Measurements from ENCODE around the gene BEND7. TPM values are rescaled to one million over a fixed set of nuclear protein-coding genes. Genes with fewer than 3 reads are reported as not detected.

Gene BEND7
- polyA plus RNA-seq, 1 of the 3 experiments (the other 2 are of a cell fraction) = 9.2 TPM

- no peak for TF ChIP-seq REST (IDR thresholded peaks at IDR 0.05; ENCODE audit: low read depth, low read length)
- no peak for TF ChIP-seq YY1 (IDR thresholded peaks at IDR 0.05; ENCODE audit: low read depth)
- no peak for TF ChIP-seq GABPA (IDR thresholded peaks at IDR 0.05; ENCODE audit: low read depth)
- no peak for TF ChIP-seq POLR2AphosphoS5 (IDR thresholded peaks at IDR 0.05; ENCODE audit: low read depth, low read length)
- TF ChIP-seq TAF1 (IDR thresholded peaks at IDR 0.05; ENCODE audit: borderline replicate concordance, low read depth, low read length) = no peak
- TF ChIP-seq RCOR1 (IDR thresholded peaks at IDR 0.05; ENCODE audit: low read length) = no peak
- TF ChIP-seq RFX5 (IDR thresholded peaks at IDR 0.05; ENCODE audit: low read length) = no peak
- TF ChIP-seq FOSL2 (IDR thresholded peaks at IDR 0.05; ENCODE audit: borderline replicate concordance, low read depth) = no peak
- TF ChIP-seq FOXJ3 (CRISPR knock-in tag; IDR thresholded peaks at IDR 0.05) = no peak
Observed at GRCh38 chr10:13448216-13448615, 80.6 kb downstream of the BEND7 start (continued).

- DNase-seq = no peak
- Histone ChIP-seq H3K27ac (ENCODE audit: low read depth in 2 of 2, low read length in 1 of 2) (no peak overlapping the region), H3K9ac (no peak overlapping the region), H3K27me3 (ENCODE audit: insufficient read depth) (no peaks in the 10 kb centered on the region), H4K20me1 (ENCODE audit: insufficient read depth) (no peaks in the 10 kb centered on the region), H3K4me2 (no peak overlapping the region), H2AFZ (ENCODE audit: low read depth) (no peak overlapping the region), H3K36me3 (replicated peaks in 1 of 2; ENCODE audit: control insufficient read depth in 1 of 2, insufficient read depth in 2 of 2, low read length in 1 of 2) (peaks cover 0 to 19% of the 10 kb centered on the region in 2 experiments), H3K9me2 (no peaks in the 10 kb centered on the region), H3K79me2 (ENCODE audit: insufficient read depth) (no peaks in the 10 kb centered on the region), H3F3A (replicated peaks; ENCODE audit: insufficient read depth) (no peaks in the 10 kb centered on the region), H3K4me1 (ENCODE audit: control insufficient read depth in 1 of 2, insufficient read depth in 2 of 2, low read depth in 1 of 2, low read length in 1 of 2) (no peaks in the 10 kb centered on the region), H3K9me3 (no peaks in the 10 kb centered on the region), H3K4me3 (ENCODE audit: low read depth in 2 of 2, low read length in 1 of 2) (no peak overlapping the region)
- ChIA-PET CTCF (interaction anchor here (9.0 kb wide), 1 partner anchor 71 kb away, joined by 116 read pairs; no protein-coding TSS in a partner anchor), POLR2A (no interaction called here)
- TF ChIP-seq RCOR1 (IDR thresholded peaks at IDR 0.05; ENCODE audit: low read length) = no peak
- 98% methylated on average over 8 of the region's 8 CpGs for WGBS (ENCODE audit: low lambda C conversion rate)
Observed at GRCh38 chr10:13445656-13446400, 83.0 kb downstream of the BEND7 start.

GRCh38 chr10:13441476-13441875 lies 87.3 kb downstream of the BEND7 start:
- Histone ChIP-seq H3K27me3 (ENCODE audit: insufficient read depth) (no peaks in the 10 kb centered on the region; the same call in 1 of the 2 replicates), H3F3A (replicated peaks; ENCODE audit: insufficient read depth) (no peaks in the 10 kb centered on the region), H3K9me2 (no peaks in the 10 kb centered on the region), H3K9me3 (no peaks in the 10 kb centered on the region), H3K36me3 (replicated peaks in 1 of 2; ENCODE audit: control insufficient read depth in 1 of 2, insufficient read depth in 2 of 2, low read length in 1 of 2) (peaks cover 0 to 5% of the 10 kb centered on the region in 2 experiments), H3K27ac (ENCODE audit: low read depth in 2 of 2, low read length in 1 of 2) (no peak overlapping the region), H4K20me1 (ENCODE audit: insufficient read depth) (no peaks in the 10 kb centered on the region), H3K9ac (no peak overlapping the region), H3K4me3 (ENCODE audit: low read depth in 2 of 2, low read length in 1 of 2) (no peak overlapping the region), H3K4me1 (ENCODE audit: control insufficient read depth in 1 of 2, insufficient read depth in 2 of 2, low read depth in 1 of 2, low read length in 1 of 2) (peaks cover 7 to 11% of the 10 kb centered on the region in 2 experiments; a peak in 3 of 4 replicates), H2AFZ (ENCODE audit: low read depth) (no peak overlapping the region), H3K4me2 (no peak overlapping the region), H3K79me2 (ENCODE audit: insufficient read depth) (no peaks in the 10 kb centered on the region)
- DNase-seq = no peak
- CTCF ChIA-PET = interaction anchor here (0.6 to 9.0 kb wide), 10 partner anchors 8 to 386 kb away, joined by 3 to 116 read pairs (median 16); no protein-coding TSS in a partner anchor
- WGBS (ENCODE audit: low lambda C conversion rate) = 89% methylated on average over 7 of the region's 7 CpGs
- POLR2A ChIA-PET = no interaction called here
- TF ChIP-seq PBX3 (IDR thresholded peaks at IDR 0.05) (no peak), TAF1 (IDR thresholded peaks at IDR 0.05; ENCODE audit: borderline replicate concordance, low read depth, low read length) (no peak), NRF1 (IDR thresholded peaks at IDR 0.05; ENCODE audit: low read depth, low read length) (no peak), TCF12 (IDR thresholded peaks at IDR 0.05) (no peak), USF2 (IDR thresholded peaks at IDR 0.05; ENCODE audit: borderline replicate concordance, low read depth, low read length) (no peak), REST (IDR thresholded peaks at IDR 0.05; ENCODE audit: low read depth, low read length) (no peak), SIN3A (IDR thresholded peaks at IDR 0.05; ENCODE audit: borderline replicate concordance, low read depth, low read length) (no peak), FOXJ3 (CRISPR knock-in tag; IDR thresholded peaks at IDR 0.05) (no peak), RXRA (IDR thresholded peaks at IDR 0.05; ENCODE audit: borderline replicate concordance, low read depth) (no peak)
